ENCODE results near the gene SMIM24. TPM values are rescaled to one million over a fixed set of nuclear protein-coding genes. Genes with fewer than 3 reads are reported as not detected.

SMIM24 gene
- total RNA-seq, 6 donors from 2014 or later = 1.7 TPM; not detected in 5

GRCh38 chr19:3457528-3458228 lies 22.6 kb downstream of the SMIM24 start:
- DNase-seq = peak in 1 of 2 donors; percentile 18
- H3K4me3 ChIP-seq = no peak overlapping the region
- WGBS, 2 donors = 60 to 66% methylated on average over 16 to 22 of the region's 22 CpGs

GRCh38 chr19:3456925-3457527 lies 23.3 kb downstream of the SMIM24 start:
- Histone ChIP-seq H3K27ac (peak overlapping the region; percentile 85 to 91 (median 88)), H3K27me3 (no peaks in the 10 kb centered on the region), H3K4me3 (no peak overlapping the region), H3K9me3 (no peaks in the 10 kb centered on the region), H3K4me1 (peaks cover 23 to 42% (median 32%) of the 10 kb centered on the region in 4 donors), H3K36me3 (peaks cover 22 to 75% (median 55%) of the 10 kb centered on the region in 4 donors)
- DNase-seq (peak in 1 of 2 donors; percentile 55), ATAC-seq (ENCODE audit: low FRiP score in 2 of 2) (no peak)
- TF ChIP-seq POLR2A (IDR thresholded peaks at IDR 0.05) (no peak), EP300 (IDR thresholded peaks at IDR 0.05) (no peak), POLR2AphosphoS5 (IDR thresholded peaks at IDR 0.05) (no peak)
- TF ChIP-seq, protein P1, sequence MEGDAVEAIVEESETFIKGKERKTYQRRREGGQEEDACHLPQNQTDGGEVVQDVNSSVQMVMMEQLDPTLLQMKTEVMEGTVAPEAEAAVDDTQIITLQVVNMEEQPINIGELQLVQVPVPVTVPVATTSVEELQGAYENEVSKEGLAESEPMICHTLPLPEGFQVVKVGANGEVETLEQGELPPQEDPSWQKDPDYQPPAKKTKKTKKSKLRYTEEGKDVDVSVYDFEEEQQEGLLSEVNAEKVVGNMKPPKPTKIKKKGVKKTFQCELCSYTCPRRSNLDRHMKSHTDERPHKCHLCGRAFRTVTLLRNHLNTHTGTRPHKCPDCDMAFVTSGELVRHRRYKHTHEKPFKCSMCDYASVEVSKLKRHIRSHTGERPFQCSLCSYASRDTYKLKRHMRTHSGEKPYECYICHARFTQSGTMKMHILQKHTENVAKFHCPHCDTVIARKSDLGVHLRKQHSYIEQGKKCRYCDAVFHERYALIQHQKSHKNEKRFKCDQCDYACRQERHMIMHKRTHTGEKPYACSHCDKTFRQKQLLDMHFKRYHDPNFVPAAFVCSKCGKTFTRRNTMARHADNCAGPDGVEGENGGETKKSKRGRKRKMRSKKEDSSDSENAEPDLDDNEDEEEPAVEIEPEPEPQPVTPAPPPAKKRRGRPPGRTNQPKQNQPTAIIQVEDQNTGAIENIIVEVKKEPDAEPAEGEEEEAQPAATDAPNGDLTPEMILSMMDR (IDR thresholded peaks at IDR 0.05) = no peak
- WGBS, 2 donors = 76 to 88% methylated on average over 10 to 18 of the region's 18 CpGs

More at GRCh38 chr19:3457528-3458228, 22.6 kb downstream of the SMIM24 start:
- H3K36me3 ChIP-seq = peaks cover 17 to 75% (median 53%) of the 10 kb centered on the region in 4 donors
- H3K27me3 ChIP-seq = no peaks in the 10 kb centered on the region
- H3K27ac ChIP-seq = peak overlapping the region; percentile 85 to 91 (median 88)
- H3K9me3 ChIP-seq = no peaks in the 10 kb centered on the region
- TF ChIP-seq POLR2AphosphoS5 (IDR thresholded peaks at IDR 0.05) = peak in 1 of 2 donors; percentile 5
- no peak for TF ChIP-seq POLR2A (IDR thresholded peaks at IDR 0.05)
- peaks cover 23 to 42% (median 32%) of the 10 kb centered on the region in 4 donors for H3K4me1 ChIP-seq
- ATAC-seq (ENCODE audit: low FRiP score in 2 of 2) = no peak

DNA sequence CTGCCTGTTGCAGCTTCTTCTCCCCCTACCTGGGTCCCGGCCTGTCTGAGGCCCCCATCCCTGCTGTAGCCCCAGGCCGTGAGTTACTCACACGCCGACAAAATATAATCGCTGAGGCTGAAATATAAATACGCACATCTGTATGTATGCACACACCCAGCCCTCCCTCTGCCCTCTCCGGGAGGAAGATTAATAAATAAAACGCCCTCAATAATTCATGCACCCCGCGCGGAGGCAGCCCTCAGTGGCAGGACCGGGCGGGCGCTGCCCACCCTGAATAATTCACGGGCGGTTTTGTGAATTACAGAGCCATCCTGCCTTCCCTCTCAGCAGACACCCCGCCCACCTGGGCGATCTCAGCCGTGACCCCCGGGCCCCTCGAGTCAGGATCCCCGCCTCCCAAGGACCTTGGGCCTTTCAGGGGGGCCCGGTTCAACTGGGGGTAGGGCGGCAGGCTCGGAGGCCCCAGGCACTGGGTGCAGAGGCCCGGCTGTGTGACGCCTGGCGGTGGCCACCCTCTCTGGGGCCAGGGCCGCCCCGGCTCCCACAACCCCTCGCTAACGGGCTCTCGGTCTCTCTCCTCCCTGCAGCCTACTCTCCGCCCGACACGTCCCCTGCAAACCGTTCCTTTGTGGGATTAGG lies 24.2 kb downstream of the SMIM24 start:
- no peak overlapping the region for H3K4me3 ChIP-seq
- DNase-seq (peak in 1 of 2 donors; percentile 67), ATAC-seq (ENCODE audit: low FRiP score in 2 of 2) (no peak)
- WGBS, 2 donors = 90 to 92% methylated on average over 21 to 33 of the region's 37 CpGs
- H3K27ac ChIP-seq = peak overlapping the region in 2 of 4 donors; percentile 85 to 91
- H3K9me3 ChIP-seq = no peaks in the 10 kb centered on the region
- peaks cover 22 to 75% (median 56%) of the 10 kb centered on the region in 4 donors for H3K36me3 ChIP-seq
- H3K4me1 ChIP-seq = peaks cover 24 to 51% (median 39%) of the 10 kb centered on the region in 4 donors
- TF ChIP-seq, protein P1 (IDR thresholded peaks at IDR 0.05) = no peak
- TF ChIP-seq EP300 (IDR thresholded peaks at IDR 0.05) (no peak), POLR2AphosphoS5 (IDR thresholded peaks at IDR 0.05) (no peak)
- H3K27me3 ChIP-seq = no peaks in the 10 kb centered on the region

DNA sequence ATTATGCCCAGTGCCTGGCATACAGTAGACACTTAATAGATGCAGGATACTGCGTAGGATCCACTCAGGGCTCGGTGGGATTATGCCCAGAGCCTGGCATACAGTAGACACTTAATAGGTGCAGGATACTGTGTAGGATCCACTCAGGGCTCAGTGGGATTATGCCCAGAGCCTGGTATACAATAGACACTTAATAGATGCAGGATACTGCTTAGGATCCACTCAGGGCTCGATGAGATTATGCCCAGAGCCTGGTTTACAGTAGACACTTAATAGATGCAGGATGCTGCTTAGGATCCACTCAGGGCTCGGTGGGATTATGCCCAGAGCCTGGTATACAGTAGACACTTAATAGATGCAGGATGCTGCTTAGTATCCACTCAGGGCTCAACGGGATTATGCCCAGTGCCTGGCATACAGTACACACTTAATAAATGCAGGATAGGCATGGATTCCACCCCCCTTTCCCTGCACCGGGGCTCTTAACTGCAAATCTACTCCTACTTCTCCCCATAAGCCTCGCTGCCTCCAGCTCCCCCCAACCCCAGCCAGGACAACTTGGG lies 24.9 kb downstream of the SMIM24 start:
- DNase-seq (no peak), ATAC-seq (ENCODE audit: low FRiP score in 2 of 2) (no peak)
- H3K36me3 ChIP-seq = peaks cover 22 to 77% (median 55%) of the 10 kb centered on the region in 4 donors
- peak overlapping the region in 2 of 4 donors; percentile 17 to 85 for H3K27ac ChIP-seq
- peaks cover 26 to 48% (median 41%) of the 10 kb centered on the region in 4 donors for H3K4me1 ChIP-seq
- H3K4me3 ChIP-seq = no peak overlapping the region
- H3K9me3 ChIP-seq = no peaks in the 10 kb centered on the region
- WGBS, 2 donors = 84% methylated on average over 7 of the region's 7 CpGs
- H3K27me3 ChIP-seq = no peaks in the 10 kb centered on the region
- TF ChIP-seq POLR2A (IDR thresholded peaks at IDR 0.05) (no peak), EP300 (IDR thresholded peaks at IDR 0.05) (no peak), POLR2AphosphoS5 (IDR thresholded peaks at IDR 0.05) (no peak)
- TF ChIP-seq, protein P1 (IDR thresholded peaks at IDR 0.05) = no peak
